Measurements from ENCODE around the gene ZSWIM4. TPM values are rescaled to one million over a fixed set of nuclear protein-coding genes. Genes with fewer than 3 reads are reported as not detected.
A peak's percentile ranks its signal among the peaks of the same experiment; 100 is the strongest.

ZSWIM4 gene
- total RNA-seq, 1 donor from 2014 or later, result 9.5 TPM

GRCh38 chr19:13860679-13861391, 65.6 kb downstream of the ZSWIM4 start:
- no peaks in the 10 kb centered on the region for H3K36me3 Mint-ChIP-seq (ENCODE audit: low read depth)
- H3K9me3 Mint-ChIP-seq (ENCODE audit: low read depth), result no peaks in the 10 kb centered on the region
- DNase-seq (ENCODE audit: low spot score), result no peak
- TF ChIP-seq, protein P1, sequence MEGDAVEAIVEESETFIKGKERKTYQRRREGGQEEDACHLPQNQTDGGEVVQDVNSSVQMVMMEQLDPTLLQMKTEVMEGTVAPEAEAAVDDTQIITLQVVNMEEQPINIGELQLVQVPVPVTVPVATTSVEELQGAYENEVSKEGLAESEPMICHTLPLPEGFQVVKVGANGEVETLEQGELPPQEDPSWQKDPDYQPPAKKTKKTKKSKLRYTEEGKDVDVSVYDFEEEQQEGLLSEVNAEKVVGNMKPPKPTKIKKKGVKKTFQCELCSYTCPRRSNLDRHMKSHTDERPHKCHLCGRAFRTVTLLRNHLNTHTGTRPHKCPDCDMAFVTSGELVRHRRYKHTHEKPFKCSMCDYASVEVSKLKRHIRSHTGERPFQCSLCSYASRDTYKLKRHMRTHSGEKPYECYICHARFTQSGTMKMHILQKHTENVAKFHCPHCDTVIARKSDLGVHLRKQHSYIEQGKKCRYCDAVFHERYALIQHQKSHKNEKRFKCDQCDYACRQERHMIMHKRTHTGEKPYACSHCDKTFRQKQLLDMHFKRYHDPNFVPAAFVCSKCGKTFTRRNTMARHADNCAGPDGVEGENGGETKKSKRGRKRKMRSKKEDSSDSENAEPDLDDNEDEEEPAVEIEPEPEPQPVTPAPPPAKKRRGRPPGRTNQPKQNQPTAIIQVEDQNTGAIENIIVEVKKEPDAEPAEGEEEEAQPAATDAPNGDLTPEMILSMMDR (IDR thresholded peaks at IDR 0.05), result no peak
- no peaks in the 10 kb centered on the region for H3K27me3 Mint-ChIP-seq (ENCODE audit: low read depth)
- peaks cover 48% of the 10 kb centered on the region for H3K4me1 Mint-ChIP-seq (ENCODE audit: low read depth)
- H3K27ac Mint-ChIP-seq (ENCODE audit: unreplicated experiment), result peak overlapping the region; percentile 98
- peak overlapping the region; percentile 72 for H3K4me3 Mint-ChIP-seq (ENCODE audit: unreplicated experiment)

- no peaks in the 10 kb centered on the region for H3K9me3 Mint-ChIP-seq (ENCODE audit: low read depth)
Observed at GRCh38 chr19:13861392-13861713, 66.1 kb downstream of the ZSWIM4 start.

DNA sequence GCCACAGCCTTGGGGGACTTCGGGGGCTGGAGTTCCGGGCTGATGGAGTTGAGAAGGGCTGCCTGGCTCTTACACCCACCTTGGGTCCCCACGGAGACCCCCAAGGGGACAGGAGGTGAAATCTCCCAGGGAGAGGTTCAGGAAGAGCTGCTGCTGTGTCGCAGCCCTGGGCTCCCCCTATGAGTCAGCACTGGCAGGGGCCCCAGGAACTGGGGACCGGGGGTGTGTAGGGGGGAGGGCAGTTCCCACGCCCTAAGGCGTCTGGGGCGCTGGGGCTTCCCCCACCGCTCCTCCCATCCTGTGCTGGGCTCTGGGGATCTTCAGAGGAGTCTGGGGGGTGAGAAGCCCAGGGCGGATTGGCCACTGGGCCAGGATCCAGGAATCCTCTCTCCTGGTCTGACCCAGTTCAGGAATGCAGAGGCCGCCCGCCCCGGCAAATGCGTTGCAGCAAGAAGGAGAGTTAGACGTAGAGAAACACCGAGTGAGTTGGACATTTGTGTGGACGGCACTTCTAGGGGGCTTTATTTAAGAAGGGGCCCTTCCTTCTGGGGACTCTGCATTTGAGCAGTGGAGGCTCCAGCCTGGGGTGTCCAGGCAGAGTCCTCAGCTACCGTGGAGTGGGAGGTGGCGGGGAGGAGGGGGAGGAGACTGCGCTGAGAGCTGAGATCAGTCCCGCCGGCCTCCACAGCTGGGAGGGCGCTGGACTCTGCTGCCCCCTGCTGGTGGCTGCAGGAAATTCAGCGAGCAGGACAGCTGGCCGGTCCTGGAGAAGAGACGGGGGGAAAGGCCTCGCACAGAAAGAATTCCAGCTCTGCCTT, 66.7 kb downstream of the ZSWIM4 start:
- H3K27me3 Mint-ChIP-seq (ENCODE audit: low read depth), result no peaks in the 10 kb centered on the region
- H3K27ac Mint-ChIP-seq (ENCODE audit: unreplicated experiment), result peak overlapping the region; percentile 98
- no peaks in the 10 kb centered on the region for H3K9me3 Mint-ChIP-seq (ENCODE audit: low read depth)
- H3K36me3 Mint-ChIP-seq (ENCODE audit: low read depth), result no peaks in the 10 kb centered on the region
- DNase-seq (ENCODE audit: low spot score), result no peak
- peak overlapping the region; percentile 72 for H3K4me3 Mint-ChIP-seq (ENCODE audit: unreplicated experiment)
- TF ChIP-seq, protein P1 (IDR thresholded peaks at IDR 0.05), result peak; percentile 99
- H3K4me1 Mint-ChIP-seq (ENCODE audit: low read depth), result peaks cover 53% of the 10 kb centered on the region

More at GRCh38 chr19:13861392-13861713, 66.1 kb downstream of the ZSWIM4 start:
- TF ChIP-seq, protein P1 (IDR thresholded peaks at IDR 0.05), result no peak
- H3K4me3 Mint-ChIP-seq (ENCODE audit: unreplicated experiment), result peak overlapping the region; percentile 72
- H3K27me3 Mint-ChIP-seq (ENCODE audit: low read depth), result no peaks in the 10 kb centered on the region
- no peak for DNase-seq (ENCODE audit: low spot score)
- no peaks in the 10 kb centered on the region for H3K36me3 Mint-ChIP-seq (ENCODE audit: low read depth)
- peaks cover 51% of the 10 kb centered on the region for H3K4me1 Mint-ChIP-seq (ENCODE audit: low read depth)
- H3K27ac Mint-ChIP-seq (ENCODE audit: unreplicated experiment), result peak overlapping the region; percentile 98

DNA sequence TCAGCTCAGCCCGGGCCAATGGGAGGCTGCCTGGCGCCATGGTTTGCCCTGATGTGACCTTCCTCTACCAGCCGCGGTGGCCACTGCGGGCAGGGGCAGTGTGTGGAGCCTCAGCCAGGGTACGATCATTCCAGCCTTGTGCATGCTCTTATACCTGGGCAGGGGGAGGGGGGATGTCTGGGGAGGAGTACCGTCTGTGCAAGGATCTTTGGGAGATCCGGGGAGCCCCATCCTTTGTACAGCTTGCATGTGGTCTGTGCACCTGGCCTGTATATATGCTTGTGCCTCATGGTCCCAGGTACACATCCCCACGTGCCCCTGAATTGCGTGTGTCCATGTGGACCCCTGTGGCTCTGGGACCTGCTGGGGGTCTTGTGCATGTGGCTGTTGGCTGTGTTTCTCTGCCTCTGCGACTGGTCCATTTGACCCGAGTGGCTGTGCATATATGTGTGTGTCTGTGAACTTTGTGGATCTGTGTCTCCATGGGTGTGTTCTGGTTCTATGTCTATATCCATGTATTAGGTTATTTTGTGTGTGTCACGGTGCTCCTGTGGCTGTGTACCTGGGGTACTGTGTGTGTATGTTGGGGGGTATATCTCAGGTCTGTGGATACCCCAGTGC, 68.9 kb downstream of the ZSWIM4 start:
- TF ChIP-seq, protein P1 (IDR thresholded peaks at IDR 0.05), result no peak
- Mint-ChIP-seq H3K27ac (ENCODE audit: unreplicated experiment) (peak overlapping the region; percentile 83), H3K9me3 (ENCODE audit: low read depth) (no peaks in the 10 kb centered on the region), H3K4me1 (ENCODE audit: low read depth) (peaks cover 53% of the 10 kb centered on the region), H3K36me3 (ENCODE audit: low read depth) (no peaks in the 10 kb centered on the region), H3K4me3 (ENCODE audit: unreplicated experiment) (peak overlapping the region; percentile 63), H3K27me3 (ENCODE audit: low read depth) (no peaks in the 10 kb centered on the region)
- DNase-seq (ENCODE audit: low spot score), result no peak
